Epithelial cell of esophagus (primary cell): ENCODE results near the gene ABCA4.

ENCODE experiments used
- DNase-seq: peaks from one replicate; pipeline ENCODE4 v3.0.0; 2010; ENCODE audit warnings: low read depth
- H3K4me3 ChIP-seq: 2 replicates; pipeline ENCODE4 v1.5.1; 2011; ENCODE audit warnings: mild to moderate bottlenecking, low read length, control low read depth
- TF ChIP-seq, protein P1 (sequence below): IDR thresholded peaks from 2 replicates; pipeline ENCODE4 v1.5.1; 2011; ENCODE audit warnings: low read depth, mild to moderate bottlenecking, low read length, control low read depth, inconsistent platforms; ENCODE audit not compliant: insufficient read depth; ENCODE audit errors: missing control alignments

Gene ABCA4

DNA sequence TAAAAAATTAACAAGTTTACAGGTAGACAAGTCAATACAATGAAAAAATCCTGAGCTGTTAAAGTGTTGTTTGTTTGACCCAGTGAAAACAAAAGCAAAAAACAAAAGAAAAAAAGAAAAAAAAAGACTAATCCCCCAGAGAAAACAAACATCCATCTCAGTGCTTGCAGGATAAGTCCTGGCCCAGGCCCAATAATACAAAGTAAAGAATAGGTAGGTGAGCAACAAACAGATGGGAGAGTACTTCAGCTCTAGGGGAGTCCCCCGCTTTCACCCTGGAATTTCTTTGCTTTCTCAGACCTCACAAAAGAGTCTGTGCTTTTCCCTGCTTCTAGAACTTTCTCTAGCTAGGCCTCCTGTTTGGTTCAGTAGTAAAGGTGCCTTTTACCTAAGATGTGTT is 70.3 kb downstream of the ABCA4 start:
- TF ChIP-seq, protein P1, sequence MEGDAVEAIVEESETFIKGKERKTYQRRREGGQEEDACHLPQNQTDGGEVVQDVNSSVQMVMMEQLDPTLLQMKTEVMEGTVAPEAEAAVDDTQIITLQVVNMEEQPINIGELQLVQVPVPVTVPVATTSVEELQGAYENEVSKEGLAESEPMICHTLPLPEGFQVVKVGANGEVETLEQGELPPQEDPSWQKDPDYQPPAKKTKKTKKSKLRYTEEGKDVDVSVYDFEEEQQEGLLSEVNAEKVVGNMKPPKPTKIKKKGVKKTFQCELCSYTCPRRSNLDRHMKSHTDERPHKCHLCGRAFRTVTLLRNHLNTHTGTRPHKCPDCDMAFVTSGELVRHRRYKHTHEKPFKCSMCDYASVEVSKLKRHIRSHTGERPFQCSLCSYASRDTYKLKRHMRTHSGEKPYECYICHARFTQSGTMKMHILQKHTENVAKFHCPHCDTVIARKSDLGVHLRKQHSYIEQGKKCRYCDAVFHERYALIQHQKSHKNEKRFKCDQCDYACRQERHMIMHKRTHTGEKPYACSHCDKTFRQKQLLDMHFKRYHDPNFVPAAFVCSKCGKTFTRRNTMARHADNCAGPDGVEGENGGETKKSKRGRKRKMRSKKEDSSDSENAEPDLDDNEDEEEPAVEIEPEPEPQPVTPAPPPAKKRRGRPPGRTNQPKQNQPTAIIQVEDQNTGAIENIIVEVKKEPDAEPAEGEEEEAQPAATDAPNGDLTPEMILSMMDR = no peak
- DNase-seq = peak; percentile 26
- H3K4me3 ChIP-seq = no peak overlapping the region

DNA sequence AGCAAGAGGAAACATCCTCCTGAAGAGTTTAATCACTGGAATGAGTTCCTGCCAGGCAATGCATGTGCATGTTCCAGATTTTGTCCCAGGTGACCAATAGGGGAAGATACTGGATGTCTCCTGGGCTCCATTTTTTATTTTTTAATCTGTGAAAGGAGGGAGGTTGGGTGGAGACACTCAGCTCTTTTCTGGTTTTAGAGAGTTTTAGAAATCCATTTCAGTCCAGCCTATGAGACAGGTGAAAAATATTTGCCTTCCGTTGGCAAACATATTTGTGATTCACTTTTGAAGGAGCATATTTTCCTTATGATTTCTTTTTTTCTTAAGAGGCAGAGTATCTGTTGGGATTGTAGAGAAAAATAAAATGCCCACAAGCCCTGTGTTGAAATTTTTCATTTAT is 70.7 kb downstream of the ABCA4 start:
- DNase-seq = peak; percentile 66
- TF ChIP-seq, protein P1 = no peak
- H3K4me3 ChIP-seq = no peak overlapping the region

DNA sequence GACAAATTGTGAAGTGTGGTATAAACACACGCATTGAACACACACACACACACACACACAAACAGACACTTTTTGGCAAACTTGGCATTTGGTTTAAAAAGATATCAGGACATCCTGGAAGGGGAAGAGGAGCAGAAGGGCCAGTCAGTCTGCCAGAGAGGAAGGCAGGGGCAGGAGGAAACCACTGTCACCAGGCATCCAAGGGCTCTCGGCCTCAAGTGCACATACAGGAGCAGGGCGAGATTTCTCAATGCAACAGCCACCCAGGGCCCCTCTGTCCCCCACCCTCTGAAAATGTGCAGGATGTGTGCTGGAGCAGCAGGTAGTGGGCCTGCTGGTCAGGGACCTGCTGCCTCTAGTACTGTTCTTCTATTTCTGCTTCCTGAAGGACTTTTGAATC is 71.2 kb downstream of the ABCA4 start:
- TF ChIP-seq, protein P1 = no peak
- H3K4me3 ChIP-seq = no peak overlapping the region
- no peak for DNase-seq

DNA sequence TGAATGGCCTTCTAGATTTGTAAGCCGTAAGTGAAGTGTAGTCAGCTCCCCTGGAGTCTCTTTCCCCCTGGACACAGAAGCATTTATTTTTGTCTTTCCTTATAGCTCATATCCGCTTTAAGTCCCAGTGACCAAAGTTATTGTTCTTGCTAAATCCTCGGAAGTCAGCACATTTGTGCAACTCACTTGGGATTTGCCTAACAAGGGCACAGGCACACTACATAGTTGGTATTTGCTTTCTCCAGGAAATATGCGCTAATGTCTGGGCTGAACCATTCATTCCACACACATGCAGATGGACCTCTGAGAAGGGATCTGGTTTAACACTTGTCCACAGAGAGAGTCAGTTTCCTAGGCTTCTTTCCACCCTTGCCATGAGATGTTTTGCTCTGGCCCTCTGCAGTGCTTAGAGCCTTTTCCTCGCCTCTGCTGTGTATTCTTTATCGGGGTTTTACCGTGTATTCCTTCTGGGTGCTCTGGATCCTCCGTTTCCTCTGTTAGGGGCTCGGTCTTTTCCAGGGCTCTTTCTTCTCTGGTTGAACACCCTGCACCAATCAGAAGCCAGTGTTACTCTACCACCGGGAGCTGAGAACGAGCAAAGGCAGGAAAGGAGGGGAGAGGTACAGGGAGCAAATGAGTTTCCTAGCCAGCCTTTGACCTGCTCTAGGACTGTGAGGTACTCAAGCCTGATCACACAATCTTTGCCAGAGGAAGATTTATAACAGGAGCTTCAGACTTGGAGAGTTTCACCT is 72.4 kb downstream of the ABCA4 start:
- DNase-seq = no peak
- TF ChIP-seq, protein P1 = no peak
- no peak overlapping the region for H3K4me3 ChIP-seq

DNA sequence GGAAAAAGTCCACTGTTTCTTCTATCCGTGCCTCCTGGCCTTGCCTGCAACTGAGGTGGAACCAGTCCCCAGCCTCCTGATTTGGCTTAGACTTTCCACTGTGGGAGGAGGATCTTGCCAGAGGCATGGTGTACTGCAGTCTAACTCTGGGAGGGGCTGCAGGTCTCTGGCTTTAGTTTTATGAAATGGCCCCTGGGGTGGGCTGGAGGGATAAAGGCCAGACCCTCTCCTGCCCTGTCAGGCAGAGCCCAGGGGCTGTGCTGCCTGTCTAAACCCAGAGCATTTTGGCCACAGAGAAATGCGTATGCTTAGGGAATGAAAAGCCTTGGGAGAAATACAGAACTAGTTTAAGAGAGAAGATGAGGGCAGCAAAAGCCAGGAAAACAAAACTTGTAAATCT is 73.0 kb downstream of the ABCA4 start:
- no peak for DNase-seq

DNA sequence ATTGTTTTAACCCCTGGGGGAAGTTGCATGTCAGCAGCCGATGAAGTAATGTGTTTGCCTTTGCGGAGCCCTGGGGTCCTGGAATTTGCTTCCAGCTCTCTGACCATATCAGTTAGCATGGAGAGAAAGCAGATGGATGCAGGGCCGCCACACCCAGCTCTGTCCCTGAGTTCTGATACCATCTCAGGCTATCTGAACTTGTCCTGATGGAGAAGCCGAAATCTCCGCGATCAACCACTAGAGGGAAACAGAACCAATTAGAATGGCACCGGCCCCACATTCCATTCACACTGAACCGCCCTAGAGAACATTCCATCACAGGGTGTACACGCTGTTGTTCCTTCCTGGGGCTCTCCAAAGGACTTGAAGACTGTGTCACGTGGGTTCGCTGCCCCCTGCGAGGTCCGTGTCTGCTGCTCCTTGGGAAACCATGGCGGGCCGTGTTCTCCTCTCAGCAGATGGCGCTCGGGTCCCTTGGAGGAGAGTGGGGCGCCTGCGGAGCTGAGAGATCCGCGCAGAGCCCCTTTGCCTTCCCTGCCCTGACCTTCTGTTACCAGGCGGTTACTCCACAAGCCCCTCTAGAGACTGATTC is 75.4 kb downstream of the ABCA4 start:
- H3K4me3 ChIP-seq = peak overlapping the region; percentile 8
- peak; percentile 93 for DNase-seq
- TF ChIP-seq, protein P1 = peak; percentile 76

More for the DNA sequence above, 73.0 kb downstream of the ABCA4 start:
- TF ChIP-seq, protein P1 = no peak
- H3K4me3 ChIP-seq = no peak overlapping the region
